HAP-1 (cell line): ENCODE measurements around the gene ASPHD1.

Source experiments
- DNase-seq, 2 experiments: peaks; one replicate each; pipeline ENCODE4 v3.0.0-alpha.2; 2016 to 2020; ENCODE audit warnings: low spot score in 2 of 2
- H3K27me3 ChIP-seq: fragments of 250-450 bp; sonication (Bioruptor Pico); 2 replicates; pipeline ENCODE4 v1.5.1; 2020; ENCODE audit warnings: low read depth, mild to moderate bottlenecking, moderate library complexity
- H3K36me3 ChIP-seq: fragments of 250-450 bp; sonication (Bioruptor Pico); replicated peaks from 2 replicates; pipeline ENCODE4 v1.5.1; 2020; ENCODE audit warnings: mild to moderate bottlenecking
- H3K4me1 ChIP-seq: fragments of 250-450 bp; sonication (Bioruptor Pico); 2 replicates; pipeline ENCODE4 v1.5.1; 2020; ENCODE audit warnings: mild to moderate bottlenecking
- H3K4me3 ChIP-seq: fragments of 250-450 bp; sonication (Bioruptor Pico); 2 replicates; pipeline ENCODE4 v1.5.1; 2020; ENCODE audit warnings: mild to moderate bottlenecking, moderate library complexity
- H3K9me3 ChIP-seq: fragments of 250-450 bp; sonication (Bioruptor Pico); 2 replicates; pipeline ENCODE4 v1.5.1; 2020; ENCODE audit warnings: mild to moderate bottlenecking, moderate library complexity
- in situ Hi-C: fragments of 300-500 bp; cut with MboI; formaldehyde crosslinking; loops from 3 replicates; pipeline ENCODE4 v1.14.3; 2020; ENCODE audit warnings: low sequenced_read_pairs, inconsistent platforms, mixed read lengths

ASPHD1 gene

GRCh38 chr16:29951625-29952365 lies 51.5 kb downstream of the ASPHD1 start:
- no peak for DNase-seq
- Histone ChIP-seq H3K27me3 (peaks cover 3% of the 10 kb centered on the region; the same call in 1 of the 2 replicates), H3K4me1 (no peaks in the 10 kb centered on the region), H3K4me3 (no peak overlapping the region), H3K36me3 (no peaks in the 10 kb centered on the region), H3K9me3 (peaks cover 10% of the 10 kb centered on the region)
- in situ Hi-C loops = no loop called here
